Kidney tubule cell (primary cell): ENCODE measurements around the gene PPIP5K1.

Experiments used
- DNase-seq: peaks from one replicate; pipeline ENCODE4 v3.0.0-alpha.2; 2018; ENCODE audit warnings: low spot score

The PPIP5K1 gene

GRCh38 chr15:43488790-43489189 is 101.2 kb downstream of the PPIP5K1 start:
- DNase-seq = no peak

DNA sequence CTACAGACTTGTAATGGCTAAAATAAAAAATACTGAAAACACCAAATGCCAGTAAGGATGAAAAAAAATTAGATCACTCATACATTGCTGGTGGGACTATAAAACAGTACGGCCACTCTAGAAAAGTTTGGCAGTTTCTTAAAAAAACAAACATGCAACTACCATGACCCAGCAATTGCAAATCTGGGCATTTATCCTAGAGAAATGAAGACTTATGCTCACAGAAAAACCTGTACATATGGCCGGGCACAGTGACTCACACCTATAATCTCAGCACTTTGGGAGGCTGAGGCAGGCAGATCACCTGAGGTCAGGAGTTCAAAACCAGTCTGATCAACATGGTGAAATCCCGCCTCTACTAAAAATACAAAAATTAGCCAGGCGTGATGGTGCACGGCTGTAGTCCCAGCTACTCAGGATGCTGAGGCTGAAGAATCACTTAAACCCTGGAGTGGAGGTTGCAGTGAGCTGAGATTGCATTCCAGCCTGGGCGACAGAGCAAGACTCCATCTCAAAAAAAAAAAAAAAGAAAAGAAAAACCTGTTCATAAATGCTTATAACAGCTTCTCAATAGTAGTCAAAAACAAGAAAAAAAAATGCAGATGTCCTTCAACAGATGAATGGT is 102.6 kb downstream of the PPIP5K1 start:
- DNase-seq = no peak

- peak; percentile 4 for DNase-seq
Measured at GRCh38 chr15:43484455-43484854, 105.6 kb downstream of the PPIP5K1 start.
